GM23248 (cell line): ENCODE data around the gene JADE2. TPM values are rescaled to one million over a fixed set of nuclear protein-coding genes. Genes with fewer than 3 reads are reported as not detected.

Experiments
- DNase-seq: peaks from one replicate; pipeline ENCODE4 v3.0.0-alpha.2; 2015
- H2AFZ ChIP-seq: fragments of 200-600 bp; sonication (generic); 2 replicates; pipeline ENCODE4 v1.6.1; 2016; ENCODE audit warnings: antibody characterized with exemption
- H3F3A ChIP-seq: fragments of 200-600 bp; sonication (generic); 2 replicates; pipeline ENCODE4 v1.6.1; 2016; ENCODE audit warnings: mild to moderate bottlenecking, antibody characterized with exemption, mixed run types; ENCODE audit not compliant: insufficient read depth
- H3K27ac ChIP-seq: fragments of 200-600 bp; sonication (generic); 2 replicates; pipeline ENCODE4 v1.5.1; 2016; ENCODE audit warnings: mild to moderate bottlenecking
- H3K27me3 ChIP-seq: fragments of 200-600 bp; sonication (generic); replicated peaks from 2 replicates; pipeline ENCODE4 v1.6.1; 2016; ENCODE audit warnings: mild to moderate bottlenecking; ENCODE audit not compliant: insufficient read depth
- H3K36me3 ChIP-seq: fragments of 200-600 bp; sonication (generic); 2 replicates; pipeline ENCODE4 v1.6.1; 2016; ENCODE audit warnings: low read depth, mild to moderate bottlenecking
- H3K4me1 ChIP-seq: fragments of 200-600 bp; sonication (generic); 2 replicates; pipeline ENCODE4 v1.6.1; 2016; ENCODE audit warnings: mild to moderate bottlenecking; ENCODE audit not compliant: insufficient read depth
- H3K4me2 ChIP-seq: fragments of 200-600 bp; sonication (generic); one replicate; pipeline ENCODE4 v1.6.1; 2016; ENCODE audit warnings: mild to moderate bottlenecking; ENCODE audit not compliant: unreplicated experiment
- H3K4me3 ChIP-seq: fragments of 200-600 bp; sonication (generic); 2 replicates; pipeline ENCODE4 v1.5.1; 2016; ENCODE audit warnings: mild to moderate bottlenecking
- H3K79me2 ChIP-seq: fragments of 200-600 bp; sonication (generic); 2 replicates; pipeline ENCODE4 v1.6.1; 2016; ENCODE audit warnings: mild to moderate bottlenecking; ENCODE audit not compliant: insufficient read depth
- H3K9ac ChIP-seq: fragments of 200-600 bp; sonication (generic); 2 replicates; pipeline ENCODE4 v1.6.1; 2016; ENCODE audit warnings: mild to moderate bottlenecking
- H3K9me2 ChIP-seq: fragments of 200-600 bp; sonication (generic); 2 replicates; pipeline ENCODE4 v1.6.1; 2016; ENCODE audit warnings: mixed run types, mild to moderate bottlenecking, moderate library complexity; ENCODE audit not compliant: insufficient read depth
- H3K9me3 ChIP-seq: fragments of 200-600 bp; sonication (generic); one replicate; pipeline ENCODE4 v1.6.1; 2017; ENCODE audit warnings: low read depth
- H4K20me1 ChIP-seq: fragments of 200-600 bp; sonication (generic); 2 replicates; pipeline ENCODE4 v1.6.0; 2016; ENCODE audit not compliant: insufficient read depth
- EZH2 ChIP-seq: fragments of 200-600 bp; sonication (generic); IDR thresholded peaks from 2 replicates; pipeline ENCODE4 v1.6.1; 2018; ENCODE audit warnings: antibody characterized with exemption, mild to moderate bottlenecking; ENCODE audit not compliant: insufficient read depth, poor library complexity, severe bottlenecking
- EZH2phosphoT487 ChIP-seq: fragments of 200-600 bp; sonication (generic); IDR thresholded peaks from 2 replicates; pipeline ENCODE4 v1.6.1; 2018; ENCODE audit warnings: antibody characterized with exemption, moderate library complexity, mild to moderate bottlenecking, low read depth; ENCODE audit not compliant: insufficient read depth
- WGBS, 2 experiments: methylation state at CpG; one replicate each; pipeline ENCODE4 v1.1.6; 2015 to 2017; ENCODE audit warnings: low lambda C conversion rate in 2 of 2, low coverage in 1 of 2; ENCODE audit errors: missing lambda C conversion rate in 2 of 2; 5-methylcytosine and 5-hydroxymethylcytosine counted together
- in situ Hi-C: fragments of 300-500 bp; cut with MboI; formaldehyde crosslinking; loops from 2 replicates; pipeline ENCODE4 v1.15.0; 2020
- polyA plus RNA-seq: library from polyadenylated mRNA; unstranded; fragments of >200 nt; fragmentation: Nextera tagmentation; extraction: Ambion mirVana; gene quantifications from 2 replicates; pipeline ENCODE4 v1.2.1, GENCODE V29; 2016
- total RNA-seq: library from RNA; depleted of rRNA; stranded (reverse); fragments of >200 nt; shearing (Covaris generic); gene quantifications from 2 replicates; pipeline ENCODE4 v1.2.3, GENCODE V29; 2014

JADE2 gene
- total and polyA plus RNA-seq, 2 experiments from 2014 or later = 7.1 to 18.0 TPM

- Histone ChIP-seq H3K4me3 (no peak overlapping the region), H3K79me2 (no peaks in the 10 kb centered on the region), H3K9ac (no peak overlapping the region), H3K27ac (no peak overlapping the region), H3K4me1 (peaks cover 9% of the 10 kb centered on the region; the same call in 1 of the 2 replicates), H3K27me3 (no peaks in the 10 kb centered on the region), H3K4me2 (no peak overlapping the region), H4K20me1 (no peaks in the 10 kb centered on the region), H3K36me3 (peaks cover 18% of the 10 kb centered on the region), H3K9me3 (no peaks in the 10 kb centered on the region), H3K9me2 (no peaks in the 10 kb centered on the region), H2AFZ (no peak overlapping the region), H3F3A (peaks cover 36% of the 10 kb centered on the region)
- in situ Hi-C loops = no loop called here
- DNase-seq = peak; percentile 71
- 70 to 84% methylated on average over 3 of the region's 3 CpGs for WGBS, 2 experiments
- TF ChIP-seq EZH2 = no peak
- TF ChIP-seq EZH2phosphoT487 = no peak
Measured at GRCh38 chr5:134600600-134600999, 75.1 kb downstream of the JADE2 start.

GRCh38 chr5:134603059-134603458 lies 77.6 kb downstream of the JADE2 start:
- in situ Hi-C loops = no loop called here
- no peak overlapping the region for H3K4me3 ChIP-seq
- H2AFZ ChIP-seq = no peak overlapping the region
- H3F3A ChIP-seq = peaks cover 36% of the 10 kb centered on the region
- 0 to 3% methylated on average over 1 of the region's 1 CpG for WGBS, 2 experiments
- H3K36me3 ChIP-seq = peaks cover 39% of the 10 kb centered on the region
- no peak overlapping the region for H3K27ac ChIP-seq
- DNase-seq = peak; percentile 53
- H3K79me2 ChIP-seq = no peaks in the 10 kb centered on the region
- H3K4me1 ChIP-seq = peaks cover 9% of the 10 kb centered on the region; the same call in 1 of the 2 replicates
- no peaks in the 10 kb centered on the region for H3K9me2 ChIP-seq
- H3K4me2 ChIP-seq = no peak overlapping the region
- TF ChIP-seq EZH2 (no peak), EZH2phosphoT487 (no peak)
- no peaks in the 10 kb centered on the region for H3K27me3 ChIP-seq
- H3K9me3 ChIP-seq = no peaks in the 10 kb centered on the region
- H3K9ac ChIP-seq = no peak overlapping the region
- H4K20me1 ChIP-seq = no peaks in the 10 kb centered on the region

DNA sequence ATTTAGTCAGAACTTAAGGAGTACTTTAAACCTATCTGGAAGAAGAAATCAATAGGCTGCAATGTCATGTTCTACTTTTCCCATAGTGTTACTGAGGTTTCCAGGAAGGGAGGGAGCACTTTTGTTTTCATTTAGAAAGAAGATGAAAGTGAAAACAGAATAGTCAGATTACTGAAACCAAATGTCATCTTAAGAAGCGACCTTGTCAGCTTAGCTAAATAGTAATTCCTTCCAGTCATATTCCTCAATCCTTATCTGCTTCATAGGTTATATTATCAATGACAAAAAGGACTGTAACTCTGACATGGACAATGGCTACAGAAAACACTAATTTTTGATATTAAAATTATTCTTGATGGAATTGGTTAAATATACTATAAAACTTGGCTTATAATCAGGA lies 79.4 kb downstream of the JADE2 start:
- in situ Hi-C loops = no loop called here
- Histone ChIP-seq H3K9me3 (no peaks in the 10 kb centered on the region), H3F3A (peaks cover 36% of the 10 kb centered on the region), H3K9me2 (no peaks in the 10 kb centered on the region), H3K4me2 (no peak overlapping the region), H3K4me1 (peaks cover 9% of the 10 kb centered on the region; the same call in 1 of the 2 replicates), H3K27ac (no peak overlapping the region), H3K36me3 (peaks cover 52% of the 10 kb centered on the region), H3K9ac (no peak overlapping the region), H2AFZ (no peak overlapping the region), H3K79me2 (no peaks in the 10 kb centered on the region), H3K27me3 (no peaks in the 10 kb centered on the region), H4K20me1 (no peaks in the 10 kb centered on the region), H3K4me3 (no peak overlapping the region)
- no peak for DNase-seq
- WGBS, 2 experiments = 42 to 53% methylated on average over 1 of the region's 1 CpG
- no peak for TF ChIP-seq EZH2
- TF ChIP-seq EZH2phosphoT487 = no peak

- no peak overlapping the region for H3K27ac ChIP-seq
- H3K36me3 ChIP-seq = peaks cover 56% of the 10 kb centered on the region
- in situ Hi-C loops = no loop called here
- no peaks in the 10 kb centered on the region for H3K27me3 ChIP-seq
- no peak for TF ChIP-seq EZH2phosphoT487
- TF ChIP-seq EZH2 = no peak
- no peaks in the 10 kb centered on the region for H4K20me1 ChIP-seq
- H3K9ac ChIP-seq = no peak overlapping the region
- peak; percentile 25 for DNase-seq
- H3F3A ChIP-seq = peaks cover 26% of the 10 kb centered on the region
- H2AFZ ChIP-seq = no peak overlapping the region
- no peaks in the 10 kb centered on the region for H3K9me2 ChIP-seq
- no peak overlapping the region for H3K4me3 ChIP-seq
- H3K79me2 ChIP-seq = no peaks in the 10 kb centered on the region
- no peaks in the 10 kb centered on the region; the same call in 1 of the 2 replicates for H3K4me1 ChIP-seq
- no peaks in the 10 kb centered on the region for H3K9me3 ChIP-seq
- H3K4me2 ChIP-seq = no peak overlapping the region
- WGBS, 2 experiments = 78 to 79% methylated on average over 5 of the region's 5 CpGs
Measured at GRCh38 chr5:134606726-134607125, 81.3 kb downstream of the JADE2 start.

DNA sequence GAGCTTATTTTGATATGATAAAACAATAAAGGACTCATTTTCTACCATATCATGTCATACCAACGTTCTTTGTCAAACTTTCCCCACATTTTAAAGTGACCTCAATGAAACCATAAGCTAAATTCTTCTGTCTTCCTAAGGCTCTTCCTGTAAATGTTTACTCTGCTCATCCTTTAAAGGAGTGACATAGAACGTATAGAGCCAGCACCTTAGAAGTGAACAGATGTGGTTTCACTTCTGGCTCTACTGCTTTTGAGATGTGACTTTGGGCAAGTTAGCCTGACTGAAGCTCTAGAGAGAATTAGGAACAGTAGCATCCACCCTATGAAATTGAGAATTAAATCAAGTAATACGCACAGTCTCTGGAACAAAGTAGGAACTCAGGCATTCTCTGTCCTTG lies 83.1 kb downstream of the JADE2 start:
- H3K9ac ChIP-seq = no peak overlapping the region
- no peak overlapping the region for H3K27ac ChIP-seq
- H4K20me1 ChIP-seq = no peaks in the 10 kb centered on the region
- TF ChIP-seq EZH2phosphoT487 (no peak), EZH2 (no peak)
- peaks cover 68% of the 10 kb centered on the region for H3K36me3 ChIP-seq
- no peaks in the 10 kb centered on the region; the same call in 1 of the 2 replicates for H3K4me1 ChIP-seq
- peaks cover 9% of the 10 kb centered on the region; the same call in 1 of the 2 replicates for H3F3A ChIP-seq
- no peaks in the 10 kb centered on the region for H3K27me3 ChIP-seq
- no peak for DNase-seq
- H3K9me2 ChIP-seq = no peaks in the 10 kb centered on the region
- H3K79me2 ChIP-seq = no peaks in the 10 kb centered on the region
- no peak overlapping the region for H3K4me2 ChIP-seq
- 67 to 81% methylated on average over 3 of the region's 3 CpGs for WGBS, 2 experiments
- no peak overlapping the region for H3K4me3 ChIP-seq
- no peak overlapping the region for H2AFZ ChIP-seq
- in situ Hi-C loops = no loop called here
- H3K9me3 ChIP-seq = no peaks in the 10 kb centered on the region
